ENCODE data around the gene MRPS18C. TPM values are rescaled to one million over a fixed set of nuclear protein-coding genes. Genes with fewer than 3 reads are reported as not detected.

MRPS18C gene
- polyA plus RNA-seq, 2 of the 4 experiments (the other 2 are of a cell fraction): 67.4 to 132 TPM

GRCh38 chr4:83473423-83473822 is 17.6 kb downstream of the MRPS18C start:
- 82% methylated on average over 4 of the region's 4 CpGs for WGBS (ENCODE audit: missing lambda C conversion rate)

GRCh38 chr4:83473966-83474365 is 18.1 kb downstream of the MRPS18C start:
- DNase-seq (ENCODE audit: low read depth in 1 of 2, low spot score in 1 of 2): no peak
- H3K27ac ChIP-seq: no peak overlapping the region
- ATAC-seq: no peak
- no peak overlapping the region for H3K4me2 ChIP-seq
- WGBS (ENCODE audit: missing lambda C conversion rate): 86% methylated on average over 2 of the region's 2 CpGs
- POLR2A ChIA-PET: no interaction called here
- CTCF ChIA-PET: no interaction called here
- FAIRE-seq: no peak
- TF ChIP-seq RFX5 (IDR thresholded peaks at IDR 0.05) (no peak), ZC3H11A (IDR thresholded peaks at IDR 0.05) (peak; percentile 65), NR3C1 (IDR thresholded peaks at IDR 0.05) (no peak), BHLHE40 (IDR thresholded peaks at IDR 0.05; ENCODE audit: low read depth, low read length) (no peak)
- no peaks in the 10 kb centered on the region for H3K9me3 ChIP-seq
- no peaks in the 10 kb centered on the region for H3K4me1 ChIP-seq
- H3K4me3 ChIP-seq: no peak overlapping the region

More at GRCh38 chr4:83473423-83473822, 17.6 kb downstream of the MRPS18C start:
- Histone ChIP-seq H3K4me1 (no peaks in the 10 kb centered on the region), H3K27ac (no peak overlapping the region), H3K4me3 (no peak overlapping the region), H3K4me2 (no peak overlapping the region), H3K9me3 (no peaks in the 10 kb centered on the region)
- no peak for DNase-seq (ENCODE audit: low read depth in 1 of 2, low spot score in 1 of 2)
- no peak for ATAC-seq
- FAIRE-seq: no peak
- no peak for TF ChIP-seq HDAC2 (IDR thresholded peaks at IDR 0.05)
- no peak for TF ChIP-seq CBX8 (IDR thresholded peaks at IDR 0.05)
- no peak for TF ChIP-seq ATOH8 (CRISPR knock-in tag; IDR thresholded peaks at IDR 0.05; ENCODE audit: low read depth)
- no peak for TF ChIP-seq ELK1 (IDR thresholded peaks at IDR 0.05; ENCODE audit: low read depth, low read length)
- no peak for TF ChIP-seq ESRRA (IDR thresholded peaks at IDR 0.05; ENCODE audit: borderline replicate concordance, low read length)
- TF ChIP-seq RARB (CRISPR knock-in tag; IDR thresholded peaks at IDR 0.05): no peak
- no peak for TF ChIP-seq NFE2L2 (conservative IDR thresholded peaks at IDR 0.05; ENCODE audit: low read length)
- TF ChIP-seq EHF (CRISPR knock-in tag; IDR thresholded peaks at IDR 0.05): no peak
- TF ChIP-seq POLR2A (IDR thresholded peaks at IDR 0.05; ENCODE audit: low read length): no peak
- no peak for TF ChIP-seq ZC3H11A (IDR thresholded peaks at IDR 0.05)
- TF ChIP-seq JUN (IDR thresholded peaks at IDR 0.05): no peak
- no peak for TF ChIP-seq CEBPB (IDR thresholded peaks at IDR 0.05)
- TF ChIP-seq MAZ (IDR thresholded peaks at IDR 0.05; ENCODE audit: borderline replicate concordance, low read depth, low read length): no peak
- no peak for TF ChIP-seq ZSCAN20 (CRISPR knock-in tag; IDR thresholded peaks at IDR 0.05)
- TF ChIP-seq EP300 (IDR thresholded peaks at IDR 0.05): no peak
- no peak for TF ChIP-seq CBX2 (IDR thresholded peaks at IDR 0.05; ENCODE audit: borderline replicate concordance, low read depth)
- no peak for TF ChIP-seq BCL3 (IDR thresholded peaks at IDR 0.05)
- TF ChIP-seq FOSB (CRISPR knock-in tag; IDR thresholded peaks at IDR 0.05): no peak
- TF ChIP-seq BHLHE40 (IDR thresholded peaks at IDR 0.05; ENCODE audit: low read depth, low read length): no peak
- ChIA-PET CTCF (no interaction called here), POLR2A (no interaction called here)

- ATAC-seq (peak; percentile 96), FAIRE-seq (no peak), DNase-seq (ENCODE audit: low read depth in 1 of 2, low spot score in 1 of 2) (peak; percentile 79 to 94)
- POLR2A ChIA-PET: interaction anchor here (1.0 kb wide), 1 partner anchor 29 kb away, joined by 3 read pairs; the partner anchor contains the start of genes HELQ and MRPS18C
- Histone ChIP-seq H3K4me2 (peak within 1 kb of the TSS; percentile 96), H3K4me3 (peak within 1 kb of the TSS; percentile 76), H3K4me1 (peaks cover 12% of the 10 kb centered on the region; the same call in 2 of the 3 replicates), H3K27ac (peak within 1 kb of the TSS; percentile 81 to 91), H3K9me3 (no peaks in the 10 kb centered on the region)
- TF ChIP-seq CHD2 (IDR thresholded peaks at IDR 0.05; ENCODE audit: low read length, partially characterized antibody) (no peak), RNF2 (IDR thresholded peaks at IDR 0.05; ENCODE audit: borderline replicate concordance, low read depth) (no peak), MAX (IDR thresholded peaks at IDR 0.05) (peak; percentile 89), POLR2A (IDR thresholded peaks at IDR 0.05; ENCODE audit: low read length) (peak; percentile 62), E2F6 (IDR thresholded peaks at IDR 0.05; ENCODE audit: borderline replicate concordance, low read depth) (peak; percentile 76), JUN (IDR thresholded peaks at IDR 0.05) (peak; percentile 59 to 70; a peak in 3 of 5 replicates), BCL3 (IDR thresholded peaks at IDR 0.05) (peak; percentile 54; the same call in 1 of the 3 replicates), MYC (IDR thresholded peaks at IDR 0.05; ENCODE audit: borderline replicate concordance, low read length) (0 out of 2 replicates have a peak, but pooled peaks have one; percentile 27), ELK1 (IDR thresholded peaks at IDR 0.05; ENCODE audit: low read depth, low read length) (no peak)
- WGBS (ENCODE audit: missing lambda C conversion rate): under 1% methylated on average over 41 of the region's 93 CpGs
- CTCF ChIA-PET: interaction anchor here (1.3 kb wide), 1 partner anchor 122 kb away, joined by 3 read pairs; no protein-coding TSS in a partner anchor
These were observed 28.9 kb downstream of the MRPS18C start, which contains the start of gene ABRAXAS1 for GRCh38 chr4:83484500-83485461. TSS of gene ABRAXAS1 (minus strand) at chr4:83485100. CDS start at chr4:83485072, 28 bp downstream.
